Measurements from ENCODE around the gene ZNF48. TPM values are rescaled to one million over a fixed set of nuclear protein-coding genes. Genes with fewer than 3 reads are reported as not detected.
"Not testable (repeated sequence)": the region's sequence is repeated elsewhere in the genome, so short reads cannot be mapped to it uniquely, and the experiment has no call there.

The ZNF48 gene
- total RNA-seq, 1 donor from 2014 or later: 21.1 TPM

GRCh38 chr16:30381291-30382041 lies 13.8 kb upstream of the ZNF48 start:
- Mint-ChIP-seq H3K27me3 (no peaks in the 10 kb centered on the region), H3K9me3 (no peaks in the 10 kb centered on the region), H3K4me3 (no peak overlapping the region), H3K36me3 (peaks cover 3% of the 10 kb centered on the region), H3K4me1 (ENCODE audit: unreplicated experiment) (peaks cover 17% of the 10 kb centered on the region), H3K27ac (peak overlapping the region; percentile 21)
- TF ChIP-seq, protein P1, sequence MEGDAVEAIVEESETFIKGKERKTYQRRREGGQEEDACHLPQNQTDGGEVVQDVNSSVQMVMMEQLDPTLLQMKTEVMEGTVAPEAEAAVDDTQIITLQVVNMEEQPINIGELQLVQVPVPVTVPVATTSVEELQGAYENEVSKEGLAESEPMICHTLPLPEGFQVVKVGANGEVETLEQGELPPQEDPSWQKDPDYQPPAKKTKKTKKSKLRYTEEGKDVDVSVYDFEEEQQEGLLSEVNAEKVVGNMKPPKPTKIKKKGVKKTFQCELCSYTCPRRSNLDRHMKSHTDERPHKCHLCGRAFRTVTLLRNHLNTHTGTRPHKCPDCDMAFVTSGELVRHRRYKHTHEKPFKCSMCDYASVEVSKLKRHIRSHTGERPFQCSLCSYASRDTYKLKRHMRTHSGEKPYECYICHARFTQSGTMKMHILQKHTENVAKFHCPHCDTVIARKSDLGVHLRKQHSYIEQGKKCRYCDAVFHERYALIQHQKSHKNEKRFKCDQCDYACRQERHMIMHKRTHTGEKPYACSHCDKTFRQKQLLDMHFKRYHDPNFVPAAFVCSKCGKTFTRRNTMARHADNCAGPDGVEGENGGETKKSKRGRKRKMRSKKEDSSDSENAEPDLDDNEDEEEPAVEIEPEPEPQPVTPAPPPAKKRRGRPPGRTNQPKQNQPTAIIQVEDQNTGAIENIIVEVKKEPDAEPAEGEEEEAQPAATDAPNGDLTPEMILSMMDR (conservative IDR thresholded peaks at IDR 0.05): no peak
- no peak for DNase-seq (ENCODE audit: extremely low spot score, unreplicated experiment)

- no peaks in the 10 kb centered on the region for H3K9me3 Mint-ChIP-seq
- H3K36me3 Mint-ChIP-seq: peaks cover 3% of the 10 kb centered on the region
- TF ChIP-seq, protein P1 (conservative IDR thresholded peaks at IDR 0.05): no peak
- H3K27ac Mint-ChIP-seq: peak within 1 kb of the TSS; percentile 21
- H3K4me3 Mint-ChIP-seq: no peak within 1 kb of the TSS
- H3K4me1 Mint-ChIP-seq (ENCODE audit: unreplicated experiment): peaks cover 13% of the 10 kb centered on the region
- no peaks in the 10 kb centered on the region for H3K27me3 Mint-ChIP-seq
- DNase-seq (ENCODE audit: extremely low spot score, unreplicated experiment): no peak
Observed at GRCh38 chr16:30382111-30382881, 12.9 kb upstream of the ZNF48 start, which contains the start of gene SEPTIN1. Gene SEPTIN1 (minus strand): TSS chr16:30382561. CDS start chr16:30382542, 19 bp downstream.

DNA sequence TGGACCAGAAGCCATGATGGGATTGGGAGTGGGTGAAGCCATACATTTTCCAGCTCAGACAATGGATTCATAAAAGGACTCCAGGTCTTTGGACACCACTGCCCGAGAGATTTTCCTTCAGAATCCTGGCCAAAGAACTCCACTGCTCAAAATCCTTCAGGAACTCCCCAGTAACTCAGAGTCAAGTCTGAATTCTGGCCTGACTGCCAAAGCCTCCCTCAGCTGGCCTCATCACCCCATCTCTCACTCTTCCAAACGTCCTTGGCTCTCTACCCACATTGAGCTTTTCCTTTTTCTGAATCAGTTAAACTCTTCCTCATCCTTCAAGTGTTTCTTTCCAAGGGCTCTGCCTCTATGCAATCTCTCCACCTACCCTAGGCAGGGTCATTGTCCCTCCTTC lies 11.7 kb upstream of the ZNF48 start:
- Mint-ChIP-seq H3K27me3 (no peaks in the 10 kb centered on the region), H3K9me3 (no peaks in the 10 kb centered on the region), H3K4me3 (no peak overlapping the region), H3K27ac (no peak overlapping the region), H3K36me3 (peaks cover 3% of the 10 kb centered on the region), H3K4me1 (ENCODE audit: unreplicated experiment) (peaks cover 10% of the 10 kb centered on the region)
- TF ChIP-seq, protein P1 (conservative IDR thresholded peaks at IDR 0.05): no peak
- no peak for DNase-seq (ENCODE audit: extremely low spot score, unreplicated experiment)

DNA sequence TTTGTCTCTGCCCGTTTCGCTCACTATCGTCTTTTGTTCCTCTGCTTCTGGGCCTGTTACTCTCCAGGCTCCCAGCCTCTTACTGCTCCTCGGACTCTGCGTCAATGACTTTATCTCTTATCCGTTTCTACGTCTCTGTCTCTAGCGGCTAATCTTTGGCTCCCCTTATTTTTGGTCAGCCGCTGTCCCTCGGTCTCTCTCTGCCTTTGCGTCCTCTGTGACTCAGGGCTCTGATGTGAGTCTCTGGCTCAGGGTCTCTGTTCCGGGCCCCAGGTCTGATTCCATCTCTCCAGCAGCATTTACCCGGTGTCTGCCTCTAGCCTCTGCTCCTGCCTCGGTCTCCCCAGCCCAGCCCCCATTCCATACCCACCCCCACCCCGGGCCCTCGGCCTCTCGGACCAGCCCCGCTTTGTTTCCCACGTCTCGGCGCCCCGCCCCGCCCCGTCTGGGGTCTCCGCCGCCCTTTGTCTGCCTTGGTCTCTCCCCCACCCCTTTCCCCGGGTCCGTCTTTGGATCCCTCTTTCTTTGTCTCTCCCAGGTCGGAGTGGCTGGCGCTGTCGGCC lies 547 bp upstream of the ZNF48 start:
- TF ChIP-seq, protein P1 (conservative IDR thresholded peaks at IDR 0.05): no peak
- no peaks in the 10 kb centered on the region for H3K27me3 Mint-ChIP-seq
- H3K4me3 Mint-ChIP-seq: peak overlapping the region; percentile 88
- peaks cover 3% of the 10 kb centered on the region for H3K36me3 Mint-ChIP-seq
- H3K9me3 Mint-ChIP-seq: no peaks in the 10 kb centered on the region
- peak overlapping the region; percentile 85 for H3K27ac Mint-ChIP-seq
- peaks cover 30% of the 10 kb centered on the region for H3K4me1 Mint-ChIP-seq (ENCODE audit: unreplicated experiment)
- no peak for DNase-seq (ENCODE audit: extremely low spot score, unreplicated experiment)

- Mint-ChIP-seq H3K27me3 (no peaks in the 10 kb centered on the region), H3K27ac (peak overlapping the region; percentile 74), H3K4me1 (ENCODE audit: unreplicated experiment) (peaks cover 39% of the 10 kb centered on the region), H3K9me3 (no peaks in the 10 kb centered on the region), H3K36me3 (peaks cover 3% of the 10 kb centered on the region), H3K4me3 (peak overlapping the region; percentile 86)
- DNase-seq (ENCODE audit: extremely low spot score, unreplicated experiment): no peak
- TF ChIP-seq, protein P1 (conservative IDR thresholded peaks at IDR 0.05): no peak
Observed at GRCh38 chr16:30395992-30396585, 869 bp downstream of the ZNF48 start.

- not testable (repeated sequence) for H3K36me3 Mint-ChIP-seq; DNase-seq (ENCODE audit: extremely low spot score, unreplicated experiment); H3K27ac Mint-ChIP-seq; H3K27me3 Mint-ChIP-seq; H3K9me3 Mint-ChIP-seq
- H3K4me3 Mint-ChIP-seq: peak overlapping the region; percentile 62
- H3K4me1 Mint-ChIP-seq (ENCODE audit: unreplicated experiment): peaks cover 42% of the 10 kb centered on the region
Observed at GRCh38 chr16:30396627-30397026, 1.4 kb downstream of the ZNF48 start.

All from type B pancreatic cell (in vitro differentiated cells).